SHP77 (cell line): ENCODE results near the gene ORMDL3.
A peak's percentile ranks its signal among the peaks of the same experiment; 100 is the strongest.
"Not testable (repeated sequence)": the region's sequence is repeated elsewhere in the genome, so short reads cannot be mapped to it uniquely, and the experiment has no call there.

Source experiments
- DNase-seq, 2 experiments: peaks; one replicate each; lab custom pipeline; 2025; lab: John Stamatoyannopoulos, UW

The ORMDL3 gene

DNA sequence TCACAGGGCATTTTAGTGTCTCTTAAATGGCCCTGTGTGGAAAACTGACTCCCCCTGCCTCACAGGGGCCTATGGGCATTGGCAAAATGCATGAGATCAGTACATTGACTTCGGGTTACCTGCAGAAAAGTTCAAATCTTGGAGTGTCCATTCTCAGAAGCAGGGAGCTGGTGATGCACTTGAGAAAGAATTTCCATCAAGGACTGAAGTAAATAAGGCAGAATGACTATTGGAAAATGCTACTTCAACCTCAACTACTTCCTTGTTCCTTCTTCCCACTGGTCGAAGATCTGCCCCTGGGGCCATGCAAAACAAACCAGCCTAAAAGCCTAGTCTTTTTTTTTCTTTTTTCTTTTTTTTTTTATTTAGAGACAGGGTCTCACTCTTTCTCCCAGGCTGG is 21.6 kb upstream of the ORMDL3 start:
- DNase-seq = no peak

GRCh38 chr17:39948489-39948828 is 21.1 kb upstream of the ORMDL3 start:
- not testable (repeated sequence) for DNase-seq

- DNase-seq = no peak
Observed at GRCh38 chr17:39946551-39947330, 19.3 kb upstream of the ORMDL3 start.

DNA sequence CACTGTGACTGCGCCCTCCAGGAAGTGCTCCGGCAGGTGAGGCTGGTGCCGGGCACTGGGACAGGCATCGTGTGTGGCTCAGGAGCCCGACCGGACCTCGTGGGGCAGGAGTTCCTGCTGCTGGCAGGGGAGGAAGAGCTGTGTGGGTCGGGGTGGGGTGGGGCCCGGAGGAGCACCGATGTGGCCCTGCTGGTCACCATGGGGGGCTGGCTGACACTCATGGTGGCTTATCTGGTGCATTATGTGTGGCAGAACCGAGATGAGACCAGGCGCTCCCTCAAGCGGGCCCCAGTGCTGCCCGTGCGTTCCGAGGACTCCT is 17.0 kb upstream of the ORMDL3 start:
- DNase-seq = no peak

DNA sequence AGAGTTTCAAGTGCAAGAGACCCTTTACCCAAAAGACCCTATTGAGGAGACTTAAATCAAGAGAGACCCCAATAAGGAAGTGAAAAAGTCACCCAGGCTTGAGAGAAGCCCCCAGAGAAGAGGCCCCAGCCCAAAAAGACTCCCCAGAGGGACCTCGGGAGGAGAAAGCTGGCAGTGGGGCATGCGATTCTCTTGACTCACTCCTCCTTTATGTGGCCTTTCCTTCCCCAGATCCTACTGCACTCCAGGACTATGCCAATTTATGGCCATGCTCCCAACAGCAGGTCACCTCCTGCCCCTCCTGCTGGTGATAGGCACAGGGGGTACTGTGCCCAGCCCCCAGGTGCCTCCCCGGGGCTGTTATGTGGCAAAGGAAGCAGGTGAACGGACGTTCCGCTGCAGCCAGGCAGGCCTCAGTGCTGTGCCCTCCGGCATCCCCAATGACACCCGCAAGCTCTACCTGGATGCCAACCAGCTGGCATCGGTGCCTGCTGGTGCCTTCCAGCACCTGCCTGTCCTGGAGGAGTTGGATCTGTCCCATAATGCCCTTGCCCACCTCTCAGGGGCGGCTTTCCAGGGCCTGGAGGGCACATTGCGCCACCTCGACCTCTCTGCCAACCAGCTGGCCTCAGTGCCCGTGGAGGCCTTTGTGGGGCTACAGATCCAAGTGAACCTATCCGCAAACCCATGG is 16.4 kb upstream of the ORMDL3 start:
- no peak for DNase-seq

GRCh38 chr17:39939588-39940419 is 12.4 kb upstream of the ORMDL3 start:
- peak; percentile 15 to 23 for DNase-seq

DNA sequence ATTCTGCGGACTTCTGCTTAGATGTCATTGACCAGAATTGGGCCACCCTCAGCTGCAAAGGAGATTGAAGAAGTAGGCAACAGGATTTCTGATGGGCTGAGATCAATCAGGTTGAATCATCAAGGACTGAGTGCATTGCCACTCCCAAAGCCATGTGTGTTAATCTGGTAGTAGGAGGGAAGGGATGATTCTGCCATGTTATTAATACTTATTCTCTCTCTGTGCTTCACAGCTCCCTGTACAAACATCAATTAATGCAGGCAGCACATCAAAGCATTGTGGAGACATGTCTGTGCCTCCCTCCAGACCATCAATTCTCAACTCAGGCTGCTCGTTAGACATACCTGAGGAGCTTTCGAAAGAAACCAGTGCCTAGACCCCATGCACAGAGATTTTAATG is 11.7 kb upstream of the ORMDL3 start:
- DNase-seq = no peak

GRCh38 chr17:39938140-39938869 is 10.9 kb upstream of the ORMDL3 start:
- no peak for DNase-seq

DNA sequence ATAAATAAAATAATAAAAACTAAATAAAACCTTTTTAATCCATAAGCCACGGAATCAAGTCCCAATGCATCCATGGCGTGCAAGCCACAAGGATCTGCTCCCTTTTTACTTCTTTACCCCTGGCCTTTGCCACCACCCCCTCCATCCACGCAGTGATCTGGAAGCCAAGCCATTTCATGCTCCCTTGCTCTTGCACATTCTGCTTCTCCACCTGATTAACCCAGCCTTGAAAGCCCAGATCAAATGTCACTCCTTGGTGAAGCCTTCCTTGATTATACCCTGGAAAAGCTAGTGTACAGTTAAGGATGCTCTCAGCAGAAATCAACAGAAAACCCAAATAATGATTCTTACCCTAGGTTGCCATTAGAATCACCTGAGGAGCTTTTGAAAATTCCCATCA is 10.0 kb upstream of the ORMDL3 start:
- no peak for DNase-seq

GRCh38 chr17:39935909-39936308 is 8.5 kb upstream of the ORMDL3 start:
- no peak for DNase-seq

DNA sequence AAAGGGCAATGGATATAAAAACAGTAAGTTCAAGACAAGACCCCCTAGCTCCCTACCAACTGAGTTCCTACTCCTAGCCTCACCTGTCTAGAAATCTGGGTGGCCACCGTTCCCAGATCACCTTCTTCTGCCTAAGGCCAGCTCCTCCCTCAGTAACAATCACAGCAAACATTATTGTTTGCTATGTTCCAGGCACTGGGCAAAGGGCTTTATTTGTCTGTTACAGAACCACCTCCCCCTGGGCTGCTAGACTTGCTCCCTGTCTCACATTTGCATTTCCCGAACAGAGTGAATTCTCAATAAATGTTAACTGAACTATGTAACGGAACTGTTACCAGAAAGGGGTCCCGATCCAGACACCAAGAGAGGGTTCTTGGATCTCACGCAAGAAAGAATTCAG is 6.9 kb upstream of the ORMDL3 start:
- DNase-seq = no peak

- no peak for DNase-seq
Observed at GRCh38 chr17:39933912-39934311, 6.5 kb upstream of the ORMDL3 start.

DNA sequence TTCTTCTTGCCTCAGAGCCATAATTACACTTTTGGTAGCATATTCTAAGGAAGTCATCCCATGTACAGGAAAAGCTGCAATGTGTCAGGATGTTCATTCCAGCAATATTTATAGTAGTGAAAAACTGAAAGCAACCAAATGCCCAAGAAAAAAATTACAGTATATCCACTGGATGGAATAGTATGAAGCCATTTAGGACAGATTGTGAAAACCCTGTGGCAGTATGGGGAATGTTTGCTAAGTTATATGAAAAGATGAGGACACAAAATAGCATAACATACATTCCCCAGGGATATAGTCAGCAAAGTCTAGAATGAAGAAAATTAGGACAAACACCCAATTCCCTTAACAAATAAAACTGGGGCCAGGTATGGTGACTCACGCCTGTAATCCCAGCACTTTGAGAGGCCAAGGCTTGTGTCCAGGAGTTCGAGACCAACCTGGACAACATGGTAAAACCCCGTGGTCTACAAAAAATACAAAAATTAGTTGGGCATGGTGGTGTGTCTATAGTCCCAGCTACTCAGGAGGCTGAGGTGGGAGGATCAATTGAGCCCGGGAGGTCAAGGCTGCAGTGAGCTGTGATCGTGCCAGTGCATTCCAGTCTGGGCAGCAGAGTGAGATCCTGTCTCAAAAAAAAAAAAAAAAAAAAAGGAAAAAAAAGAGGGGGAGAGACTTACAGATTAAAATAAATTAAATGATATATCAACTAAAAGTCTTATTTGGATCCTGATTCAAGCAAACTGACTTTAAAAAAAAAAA is 2.4 kb upstream of the ORMDL3 start:
- DNase-seq = no peak

DNA sequence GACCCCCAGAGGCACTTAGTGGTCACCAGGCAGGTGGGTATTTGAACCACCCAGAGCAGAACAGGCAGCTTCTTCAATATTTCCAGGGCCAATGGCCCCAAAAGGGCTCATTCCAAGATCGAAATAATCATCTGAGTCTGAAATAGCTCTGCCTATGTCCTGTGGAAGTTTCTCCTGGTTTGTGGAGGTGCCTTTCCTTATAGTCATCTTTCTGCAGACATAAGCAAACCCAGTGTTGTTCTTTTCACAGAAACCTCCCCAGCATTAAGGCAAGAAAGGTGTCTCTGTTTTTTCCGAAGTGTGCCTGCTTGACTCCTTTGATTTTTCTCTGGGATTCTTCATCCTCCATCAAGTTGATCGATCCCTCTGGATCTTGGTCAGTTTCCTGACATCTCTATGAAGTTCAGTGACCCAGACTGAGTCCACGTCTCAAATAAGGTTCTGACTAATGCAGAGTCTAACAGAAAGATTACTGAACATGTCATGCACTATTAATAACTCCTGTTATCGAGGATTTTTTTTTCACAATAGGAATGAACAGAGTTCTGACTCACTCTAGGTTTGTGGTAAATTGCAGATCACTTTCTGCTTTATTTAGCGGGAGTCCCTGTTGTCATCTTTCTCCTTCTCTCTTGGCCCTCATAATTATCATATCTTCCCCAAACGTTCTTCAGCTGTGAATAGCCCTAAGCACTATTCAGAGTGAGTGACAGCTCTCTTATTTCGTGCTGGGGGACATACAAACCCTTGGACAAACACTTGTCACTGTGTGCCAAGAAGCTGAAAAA is 1.7 kb upstream of the ORMDL3 start:
- DNase-seq = no peak

GRCh38 chr17:39927929-39928857 is 792 bp upstream of the ORMDL3 start:
- peak; percentile 38 to 58 for DNase-seq

GRCh38 chr17:39926588-39927100 is 757 bp downstream of the ORMDL3 start:
- peak in 1 of 2 experiments; percentile 1 for DNase-seq

- no peak for DNase-seq
Observed at GRCh38 chr17:39926135-39926587, 1.2 kb downstream of the ORMDL3 start.

GRCh38 chr17:39925282-39926134 is 1.9 kb downstream of the ORMDL3 start:
- DNase-seq = no peak
